Cardiac fibroblast (primary cell): ENCODE measurements around the gene KCNC1.

ENCODE experiments used
- DNase-seq, 2 donors: peaks; one replicate each; pipeline versions ENCODE4 v3.0.0 to v3.0.0-alpha.2; 2010; ENCODE audit warnings: low read depth in 2 of 2
- H3K4me3 ChIP-seq, 2 donors: replicated peaks in 1 of 2; 1 replicate in 1 of 2; 2 replicates in 1 of 2; pipeline ENCODE4 v1.5.1; 2011; ENCODE audit warnings: low read depth in 2 of 2, low read length in 2 of 2, mild to moderate bottlenecking in 2 of 2, moderate library complexity in 1 of 2
- TF ChIP-seq, protein P1 (sequence below): IDR thresholded peaks from one replicate; pipeline ENCODE4 v1.5.1; 2011; ENCODE audit warnings: low read depth, mild to moderate bottlenecking, low read length, inconsistent platforms

The KCNC1 gene

DNA sequence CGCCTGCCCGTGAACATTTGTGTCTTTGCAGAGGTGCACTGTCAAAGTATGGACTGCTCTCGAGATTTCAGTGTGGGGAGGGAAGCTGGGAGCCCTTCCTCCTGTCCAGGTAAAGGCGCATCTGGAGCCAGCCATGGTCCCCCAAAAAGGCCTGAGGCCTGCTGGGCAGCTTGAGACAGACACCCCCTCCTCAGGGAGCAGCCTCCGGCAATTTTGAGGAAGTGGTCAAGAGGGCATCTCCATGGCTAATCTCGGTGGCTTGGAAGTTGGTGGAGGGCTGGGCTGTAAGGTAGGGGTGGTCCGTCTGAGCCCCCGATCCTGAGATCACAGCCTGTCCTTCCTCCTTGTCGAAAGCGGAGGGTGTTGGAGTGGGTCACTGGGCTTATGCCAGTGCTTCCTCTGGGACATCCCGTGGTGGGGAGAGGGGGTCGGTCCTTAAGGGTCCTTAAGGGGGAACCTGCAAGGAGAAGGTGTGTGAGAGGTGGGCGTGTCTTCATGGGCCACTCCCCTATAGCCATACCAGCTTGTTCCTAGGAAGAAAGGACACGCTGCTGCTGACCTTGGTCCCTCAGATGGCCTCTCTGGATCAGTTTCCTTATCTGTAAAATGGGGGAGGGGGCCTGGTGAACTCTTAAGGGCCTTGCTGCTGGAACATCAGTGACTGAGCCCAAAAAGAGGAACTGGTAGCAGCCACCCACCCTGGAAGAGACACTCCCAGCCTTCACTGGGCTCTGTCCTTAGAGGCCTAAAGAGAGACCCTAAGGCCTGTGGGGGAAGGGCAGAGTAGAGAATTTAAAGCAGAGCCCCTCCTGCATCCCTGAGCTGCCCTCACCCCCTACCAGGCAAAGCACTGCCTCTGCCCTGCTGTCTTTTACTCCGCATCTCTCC lies 2.6 kb downstream of the KCNC1 start:
- DNase-seq = no peak
- H3K4me3 ChIP-seq = no peak overlapping the region
- TF ChIP-seq, protein P1, sequence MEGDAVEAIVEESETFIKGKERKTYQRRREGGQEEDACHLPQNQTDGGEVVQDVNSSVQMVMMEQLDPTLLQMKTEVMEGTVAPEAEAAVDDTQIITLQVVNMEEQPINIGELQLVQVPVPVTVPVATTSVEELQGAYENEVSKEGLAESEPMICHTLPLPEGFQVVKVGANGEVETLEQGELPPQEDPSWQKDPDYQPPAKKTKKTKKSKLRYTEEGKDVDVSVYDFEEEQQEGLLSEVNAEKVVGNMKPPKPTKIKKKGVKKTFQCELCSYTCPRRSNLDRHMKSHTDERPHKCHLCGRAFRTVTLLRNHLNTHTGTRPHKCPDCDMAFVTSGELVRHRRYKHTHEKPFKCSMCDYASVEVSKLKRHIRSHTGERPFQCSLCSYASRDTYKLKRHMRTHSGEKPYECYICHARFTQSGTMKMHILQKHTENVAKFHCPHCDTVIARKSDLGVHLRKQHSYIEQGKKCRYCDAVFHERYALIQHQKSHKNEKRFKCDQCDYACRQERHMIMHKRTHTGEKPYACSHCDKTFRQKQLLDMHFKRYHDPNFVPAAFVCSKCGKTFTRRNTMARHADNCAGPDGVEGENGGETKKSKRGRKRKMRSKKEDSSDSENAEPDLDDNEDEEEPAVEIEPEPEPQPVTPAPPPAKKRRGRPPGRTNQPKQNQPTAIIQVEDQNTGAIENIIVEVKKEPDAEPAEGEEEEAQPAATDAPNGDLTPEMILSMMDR = no peak

DNA sequence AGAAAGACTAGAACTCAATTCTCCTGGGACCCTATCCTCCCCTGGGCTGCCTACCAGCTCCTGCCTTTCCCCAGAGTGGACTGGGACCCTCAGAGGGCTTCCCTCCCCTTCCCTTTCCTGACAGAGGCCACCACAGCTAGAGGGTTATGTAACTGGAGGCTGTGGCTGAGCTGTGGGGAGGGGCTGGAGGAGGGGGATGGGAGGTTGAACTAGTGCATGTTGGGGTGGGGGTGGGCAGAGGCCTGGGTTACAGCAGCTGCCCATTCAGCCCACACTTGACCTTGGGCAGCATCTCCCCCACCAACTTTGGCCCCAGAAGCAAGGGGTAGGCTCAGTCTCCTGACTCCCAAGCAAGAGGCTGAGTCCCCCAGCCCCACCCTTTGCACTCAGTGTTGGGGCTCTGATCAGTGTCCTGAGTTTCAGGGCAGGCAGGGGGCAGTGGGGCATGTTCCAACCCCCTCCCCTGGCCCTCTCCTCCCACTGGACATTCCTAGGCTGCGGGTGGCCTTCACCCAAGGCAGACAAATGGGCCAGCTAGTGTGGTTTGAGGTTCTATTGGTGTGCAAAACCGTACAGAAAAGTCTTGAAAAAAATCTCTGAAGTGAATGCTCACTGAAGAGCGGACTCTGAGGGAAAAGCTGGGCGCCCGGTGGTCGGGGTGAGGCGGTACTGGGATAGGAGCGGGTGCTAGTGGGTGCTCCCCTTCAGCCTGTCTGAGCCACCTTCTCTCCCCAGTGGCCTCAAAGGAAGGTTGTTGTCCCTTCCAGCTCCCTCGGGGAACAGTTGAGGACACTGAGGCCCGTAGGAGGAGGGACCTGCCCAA lies 3.8 kb downstream of the KCNC1 start:
- TF ChIP-seq, protein P1 = no peak
- no peak overlapping the region for H3K4me3 ChIP-seq
- DNase-seq = no peak

DNA sequence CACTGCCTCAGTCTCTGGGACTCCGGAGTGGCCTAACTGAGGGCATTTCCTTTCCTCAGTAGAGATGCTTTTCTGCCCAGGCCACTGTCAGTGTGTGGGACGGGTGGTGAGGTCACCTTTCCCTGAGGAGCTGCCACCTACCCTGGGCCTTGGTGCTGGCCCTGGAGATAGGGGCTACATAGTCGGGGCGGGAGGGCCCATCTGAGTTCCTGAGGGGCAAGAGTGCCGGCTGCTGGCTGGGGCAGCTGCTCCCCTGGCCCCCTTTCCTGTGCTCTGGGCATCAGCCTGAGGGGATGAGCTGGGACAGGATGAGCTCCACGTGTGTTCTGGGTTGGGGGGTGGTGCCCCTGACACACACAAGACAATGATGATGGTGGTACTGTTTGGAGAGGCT lies 5.4 kb downstream of the KCNC1 start:
- no peak for DNase-seq
- TF ChIP-seq, protein P1 = no peak

DNA sequence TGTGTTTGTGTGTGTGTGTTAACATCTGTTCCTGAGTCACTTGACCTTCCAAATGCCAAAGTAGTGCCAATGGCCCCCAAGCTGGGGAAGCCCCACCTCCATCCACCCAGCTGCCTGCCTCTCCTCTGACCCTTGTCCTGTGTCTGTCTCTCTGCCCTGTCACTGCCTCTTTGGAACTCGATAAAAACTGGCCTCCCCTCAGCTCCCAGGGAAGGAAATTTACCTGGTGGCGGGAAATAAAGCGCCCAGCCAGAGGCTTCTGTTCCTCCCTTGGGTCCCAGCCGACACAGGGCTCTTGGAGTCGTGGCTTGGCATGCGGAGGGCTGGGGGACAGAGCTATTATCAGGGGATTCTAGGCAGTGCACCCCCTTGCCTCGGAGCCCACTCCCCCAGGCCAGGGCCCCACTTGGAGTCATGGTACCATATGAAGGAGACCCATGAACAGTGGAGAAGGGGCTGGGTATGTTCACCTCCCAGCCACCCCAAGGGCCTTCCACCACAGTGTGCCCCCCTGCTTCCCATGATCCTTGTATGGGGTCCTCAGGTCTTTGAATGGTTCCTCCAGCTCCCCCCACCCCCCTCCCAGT lies 6.2 kb downstream of the KCNC1 start:
- TF ChIP-seq, protein P1 = no peak
- no peak overlapping the region for H3K4me3 ChIP-seq
- no peak for DNase-seq

More for the DNA sequence above, 5.4 kb downstream of the KCNC1 start:
- H3K4me3 ChIP-seq = no peak overlapping the region

DNA sequence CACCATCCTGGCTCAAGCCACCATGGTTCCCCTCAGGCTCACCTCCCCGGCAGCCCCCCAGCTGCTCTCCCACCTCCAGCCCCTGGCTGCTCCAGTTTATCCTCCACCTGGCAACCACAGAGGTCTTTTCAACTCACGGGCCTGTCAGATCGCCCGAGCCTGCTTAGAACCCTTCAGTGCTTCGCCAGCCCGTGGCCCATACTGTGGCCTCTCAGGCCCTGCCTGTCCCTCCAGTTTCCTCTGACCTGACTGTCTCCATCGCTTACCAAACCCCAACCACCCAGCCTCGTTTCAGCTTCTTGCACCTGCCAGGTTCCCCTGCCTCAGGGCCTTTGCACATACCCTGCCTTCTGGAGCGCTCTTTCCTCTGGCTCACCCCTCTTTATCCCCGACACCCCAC lies 6.9 kb downstream of the KCNC1 start:
- no peak for DNase-seq

DNA sequence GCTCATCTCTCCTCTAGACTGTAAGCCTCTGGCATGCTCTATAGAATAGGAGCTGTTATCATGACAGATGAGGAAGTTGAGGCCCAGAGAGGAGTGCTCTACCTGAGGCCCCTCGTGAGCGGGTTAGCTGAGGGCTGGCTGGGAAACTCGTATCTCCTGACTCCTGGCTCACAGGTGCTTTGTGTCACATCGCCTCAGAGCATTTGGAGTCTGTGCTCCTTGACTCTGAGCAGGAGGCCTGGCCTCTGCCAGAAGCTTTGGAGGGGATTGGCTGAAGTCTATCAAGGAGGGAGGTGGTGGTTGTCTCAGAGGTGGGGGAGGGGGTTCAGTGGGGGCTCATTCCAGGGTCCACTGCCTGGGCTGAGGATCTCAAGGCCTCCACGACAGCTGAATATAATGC lies 7.4 kb downstream of the KCNC1 start:
- TF ChIP-seq, protein P1 = no peak
- no peak overlapping the region for H3K4me3 ChIP-seq
- DNase-seq = no peak

More for the DNA sequence above, 6.9 kb downstream of the KCNC1 start:
- TF ChIP-seq, protein P1 = no peak
- no peak overlapping the region for H3K4me3 ChIP-seq
